Hepatocyte (in vitro differentiated cells): ENCODE results near the gene SLC25A2. TPM values are rescaled to one million over a fixed set of nuclear protein-coding genes. Genes with fewer than 3 reads are reported as not detected.

Source experiments
- DNase-seq: peaks from one replicate; pipeline ENCODE4 v3.0.0-alpha.2; 2016; ENCODE audit warnings: low spot score
- H2AFZ ChIP-seq: fragments of 200-600 bp; sonication (generic); 2 replicates; pipeline ENCODE4 v1.6.0; 2016; ENCODE audit warnings: antibody characterized with exemption, mild to moderate bottlenecking
- H3K27ac ChIP-seq: fragments of 200-600 bp; sonication (generic); 2 replicates; pipeline ENCODE4 v1.5.1; 2016; ENCODE audit warnings: mild to moderate bottlenecking
- H3K27me3 ChIP-seq: fragments of 200-600 bp; sonication (generic); 2 replicates; pipeline ENCODE4 v1.6.1; 2016
- H3K36me3 ChIP-seq: fragments of 200-600 bp; sonication (generic); replicated peaks from 2 replicates; pipeline ENCODE4 v1.5.1; 2016; ENCODE audit warnings: low read depth; ENCODE audit not compliant: insufficient read depth
- H3K4me1 ChIP-seq: fragments of 200-600 bp; sonication (generic); 2 replicates; pipeline ENCODE4 v1.5.1; 2016; ENCODE audit warnings: mild to moderate bottlenecking, moderate library complexity; ENCODE audit not compliant: insufficient read depth
- H3K4me2 ChIP-seq: fragments of 200-600 bp; sonication (generic); 2 replicates; pipeline ENCODE4 v1.6.0; 2016
- H3K4me3 ChIP-seq: fragments of 200-600 bp; sonication (generic); 2 replicates; pipeline ENCODE4 v1.5.1; 2016; ENCODE audit warnings: mild to moderate bottlenecking
- H3K79me2 ChIP-seq: fragments of 200-600 bp; sonication (generic); 2 replicates; pipeline ENCODE4 v1.6.0; 2017; ENCODE audit warnings: mild to moderate bottlenecking
- H3K9me2 ChIP-seq: fragments of 200-600 bp; sonication (generic); replicated peaks from 2 replicates; pipeline ENCODE4 v1.6.0; 2017; ENCODE audit warnings: mild to moderate bottlenecking; ENCODE audit not compliant: insufficient read depth
- H3K9me3 ChIP-seq: fragments of 200-600 bp; sonication (generic); 2 replicates; pipeline ENCODE4 v1.5.1; 2016; ENCODE audit warnings: low read depth, mild to moderate bottlenecking
- H4K20me1 ChIP-seq: fragments of 200-600 bp; sonication (generic); 2 replicates; pipeline ENCODE4 v1.6.0; 2016; ENCODE audit warnings: mild to moderate bottlenecking; ENCODE audit not compliant: insufficient read depth, poor library complexity, severe bottlenecking
- CTCF ChIP-seq: fragments of 200-600 bp; sonication (generic); IDR thresholded peaks from 2 replicates; pipeline ENCODE4 v1.5.1; 2016; ENCODE audit warnings: antibody characterized with exemption, mild to moderate bottlenecking; ENCODE audit not compliant: poor library complexity
- EZH2 ChIP-seq: fragments of 200-600 bp; sonication (generic); IDR thresholded peaks from 2 replicates; pipeline ENCODE4 v1.6.1; 2016; ENCODE audit warnings: antibody characterized with exemption, mild to moderate bottlenecking, borderline replicate concordance
- EZH2phosphoT487 ChIP-seq: fragments of 200-600 bp; sonication (generic); IDR thresholded peaks from one replicate; pipeline ENCODE4 v1.6.1; 2018; ENCODE audit warnings: antibody characterized with exemption, mild to moderate bottlenecking, low read depth, moderate library complexity; ENCODE audit not compliant: unreplicated experiment, severe bottlenecking
- WGBS: methylation state at CpG from one replicate; pipeline ENCODE4 v1.1.6; 2016; ENCODE audit warnings: low lambda C conversion rate; ENCODE audit errors: missing lambda C conversion rate; 5-methylcytosine and 5-hydroxymethylcytosine counted together
- polyA plus RNA-seq: library from polyadenylated mRNA; unstranded; fragments of >200 nt; fragmentation: Nextera tagmentation; extraction: Ambion mirVana; gene quantifications from 2 replicates; pipeline ENCODE4 v1.2.1, GENCODE V29; 2016
- total RNA-seq: library from RNA; depleted of rRNA; stranded (reverse); fragments of >200 nt; gene quantifications from 2 replicates; pipeline ENCODE4 v1.2.3, GENCODE V29; 2014

The SLC25A2 gene
- total and polyA plus RNA-seq, 2 experiments from 2014 or later = 0.50 TPM; not detected in 1

- no peak overlapping the region for H3K4me2 ChIP-seq
- no peak overlapping the region for H2AFZ ChIP-seq
- no peak for TF ChIP-seq EZH2
- no peak for TF ChIP-seq EZH2phosphoT487
- TF ChIP-seq CTCF = no peak
- H4K20me1 ChIP-seq = no peaks in the 10 kb centered on the region
- no peak for DNase-seq
- no peaks in the 10 kb centered on the region for H3K36me3 ChIP-seq
- peaks cover 8% of the 10 kb centered on the region for H3K79me2 ChIP-seq
- 60% methylated on average over 4 of the region's 4 CpGs for WGBS
- peaks cover 42% of the 10 kb centered on the region for H3K9me3 ChIP-seq
- H3K9me2 ChIP-seq = no peaks in the 10 kb centered on the region
- no peaks in the 10 kb centered on the region for H3K27me3 ChIP-seq
- no peak overlapping the region for H3K4me3 ChIP-seq
- no peaks in the 10 kb centered on the region for H3K4me1 ChIP-seq
- no peak overlapping the region for H3K27ac ChIP-seq
Observed at GRCh38 chr5:141298376-141298775, 5.5 kb downstream of the SLC25A2 start.

GRCh38 chr5:141272906-141273305 is 30.9 kb downstream of the SLC25A2 start:
- peaks cover 35% of the 10 kb centered on the region for H3K9me3 ChIP-seq
- no peaks in the 10 kb centered on the region for H4K20me1 ChIP-seq
- H3K27me3 ChIP-seq = no peaks in the 10 kb centered on the region
- no peak overlapping the region for H3K4me2 ChIP-seq
- no peaks in the 10 kb centered on the region for H3K4me1 ChIP-seq
- H2AFZ ChIP-seq = no peak overlapping the region
- H3K36me3 ChIP-seq = no peaks in the 10 kb centered on the region
- 86% methylated on average over 3 of the region's 3 CpGs for WGBS
- no peak for DNase-seq
- H3K9me2 ChIP-seq = no peaks in the 10 kb centered on the region
- TF ChIP-seq EZH2 = no peak
- TF ChIP-seq EZH2phosphoT487 = no peak
- no peak for TF ChIP-seq CTCF
- H3K27ac ChIP-seq = no peak overlapping the region
- no peaks in the 10 kb centered on the region for H3K79me2 ChIP-seq
- no peak overlapping the region for H3K4me3 ChIP-seq

- Histone ChIP-seq H3K79me2 (no peaks in the 10 kb centered on the region), H4K20me1 (no peaks in the 10 kb centered on the region), H3K36me3 (no peaks in the 10 kb centered on the region), H3K27me3 (no peaks in the 10 kb centered on the region), H3K9me3 (peaks cover 52% of the 10 kb centered on the region), H3K4me3 (no peak overlapping the region), H3K27ac (no peak overlapping the region), H3K9me2 (no peaks in the 10 kb centered on the region), H3K4me2 (no peak overlapping the region), H2AFZ (no peak overlapping the region), H3K4me1 (no peaks in the 10 kb centered on the region)
- no peak for DNase-seq
- 96% methylated on average over 4 of the region's 4 CpGs for WGBS
- no peak for TF ChIP-seq CTCF
- TF ChIP-seq EZH2 = no peak
- TF ChIP-seq EZH2phosphoT487 = no peak
Observed at GRCh38 chr5:141269195-141269594, 34.7 kb downstream of the SLC25A2 start.

GRCh38 chr5:141261238-141261546 is 42.7 kb downstream of the SLC25A2 start:
- Histone ChIP-seq H3K27ac (no peak overlapping the region), H3K4me1 (no peaks in the 10 kb centered on the region), H3K79me2 (no peaks in the 10 kb centered on the region), H3K36me3 (no peaks in the 10 kb centered on the region), H4K20me1 (no peaks in the 10 kb centered on the region), H3K9me2 (no peaks in the 10 kb centered on the region), H3K4me3 (no peak overlapping the region), H3K4me2 (no peak overlapping the region), H3K27me3 (no peaks in the 10 kb centered on the region), H2AFZ (no peak overlapping the region), H3K9me3 (peaks cover 72% of the 10 kb centered on the region)
- no peak for DNase-seq
- TF ChIP-seq EZH2 = no peak
- no peak for TF ChIP-seq CTCF
- no peak for TF ChIP-seq EZH2phosphoT487
- 94% methylated on average over 1 of the region's 1 CpG for WGBS
